ENCODE results near the gene VKORC1L1. TPM values are rescaled to one million over a fixed set of nuclear protein-coding genes. Genes with fewer than 3 reads are reported as not detected.
A peak's percentile ranks its signal among the peaks of the same experiment; 100 is the strongest.

The VKORC1L1 gene
- total and polyA plus RNA-seq, 9 of the 15 experiments (the other 6 are each of a cell fraction or from before 2014, with no cell fraction given), result 6.8 to 36.5 (median 19.3) TPM

DNA sequence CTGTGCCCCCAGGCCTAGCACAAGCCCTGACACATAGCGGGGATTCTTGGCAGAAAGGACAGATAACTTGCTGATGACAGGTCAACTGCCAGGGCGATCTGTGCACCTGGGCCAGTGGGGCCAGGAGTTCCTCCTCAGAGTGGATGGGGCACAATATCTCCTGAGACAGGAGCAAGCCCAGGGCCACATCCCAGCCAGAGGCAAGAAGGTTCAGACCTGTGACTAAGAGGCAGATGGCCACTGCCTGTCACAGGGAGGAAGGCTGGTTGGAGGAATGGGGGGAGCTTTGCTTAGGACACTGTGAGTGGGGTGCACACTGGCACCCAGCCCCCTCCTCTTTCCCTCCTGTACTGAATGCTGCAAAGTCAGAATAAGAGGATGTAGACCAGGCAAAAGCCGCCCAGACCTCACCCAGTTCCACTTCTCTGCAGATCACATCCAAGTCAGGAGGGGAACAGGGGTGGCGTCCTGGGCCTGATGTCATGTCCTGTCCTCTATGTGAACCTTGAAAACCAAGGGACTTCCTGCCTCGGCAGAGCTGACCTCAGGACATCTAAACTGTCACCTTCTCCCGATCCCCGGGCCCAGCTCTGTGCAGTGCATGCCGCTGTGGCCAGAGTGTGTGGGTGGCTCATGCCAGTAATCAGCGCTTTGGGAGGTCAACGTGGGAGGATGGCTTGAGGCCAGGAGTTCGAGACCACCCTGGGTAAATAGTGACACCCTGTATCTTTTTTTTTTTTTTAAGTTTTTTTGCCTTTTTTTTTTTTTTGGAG lies 107.8 kb downstream of the VKORC1L1 start (continued):
- TF ChIP-seq RBFOX2 (IDR thresholded peaks at IDR 0.05; ENCODE audit: low read depth, low read length) (no peak), CHD1 (IDR thresholded peaks at IDR 0.05; ENCODE audit: low read length) (no peak), ZBTB8A (IDR thresholded peaks at IDR 0.05; ENCODE audit: partially characterized antibody) (no peak), NR2C2 (CRISPR knock-in tag; IDR thresholded peaks at IDR 0.05) (no peak), NR2C2 (tag; IDR thresholded peaks at IDR 0.05) (no peak), HEY1 (CRISPR knock-in tag; IDR thresholded peaks at IDR 0.05; ENCODE audit: borderline replicate concordance) (no peak), ATF7 (IDR thresholded peaks at IDR 0.05) (peak; percentile 74), KDM1A (IDR thresholded peaks at IDR 0.05) (peak in 1 of 2 experiments; percentile 29; a peak in 1 of 4 replicates), SIX5 (IDR thresholded peaks at IDR 0.05; ENCODE audit: borderline replicate concordance in 1 of 2, insufficient read depth in 1 of 2, low read depth in 1 of 2, low read length in 2 of 2) (no peak), JUN (IDR thresholded peaks at IDR 0.05; ENCODE audit: borderline replicate concordance, low read depth, low read length) (no peak), JUN (CRISPR knock-in tag; IDR thresholded peaks at IDR 0.05; ENCODE audit: borderline replicate concordance) (no peak), MTF1 (CRISPR knock-in tag; IDR thresholded peaks at IDR 0.05; ENCODE audit: borderline replicate concordance) (no peak)
- TF ChIP-seq, protein P1, sequence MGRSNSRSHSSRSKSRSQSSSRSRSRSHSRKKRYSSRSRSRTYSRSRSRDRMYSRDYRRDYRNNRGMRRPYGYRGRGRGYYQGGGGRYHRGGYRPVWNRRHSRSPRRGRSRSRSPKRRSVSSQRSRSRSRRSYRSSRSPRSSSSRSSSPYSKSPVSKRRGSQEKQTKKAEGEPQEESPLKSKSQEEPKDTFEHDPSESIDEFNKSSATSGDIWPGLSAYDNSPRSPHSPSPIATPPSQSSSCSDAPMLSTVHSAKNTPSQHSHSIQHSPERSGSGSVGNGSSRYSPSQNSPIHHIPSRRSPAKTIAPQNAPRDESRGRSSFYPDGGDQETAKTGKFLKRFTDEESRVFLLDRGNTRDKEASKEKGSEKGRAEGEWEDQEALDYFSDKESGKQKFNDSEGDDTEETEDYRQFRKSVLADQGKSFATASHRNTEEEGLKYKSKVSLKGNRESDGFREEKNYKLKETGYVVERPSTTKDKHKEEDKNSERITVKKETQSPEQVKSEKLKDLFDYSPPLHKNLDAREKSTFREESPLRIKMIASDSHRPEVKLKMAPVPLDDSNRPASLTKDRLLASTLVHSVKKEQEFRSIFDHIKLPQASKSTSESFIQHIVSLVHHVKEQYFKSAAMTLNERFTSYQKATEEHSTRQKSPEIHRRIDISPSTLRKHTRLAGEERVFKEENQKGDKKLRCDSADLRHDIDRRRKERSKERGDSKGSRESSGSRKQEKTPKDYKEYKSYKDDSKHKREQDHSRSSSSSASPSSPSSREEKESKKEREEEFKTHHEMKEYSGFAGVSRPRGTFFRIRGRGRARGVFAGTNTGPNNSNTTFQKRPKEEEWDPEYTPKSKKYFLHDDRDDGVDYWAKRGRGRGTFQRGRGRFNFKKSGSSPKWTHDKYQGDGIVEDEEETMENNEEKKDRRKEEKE (IDR thresholded peaks at IDR 0.05; ENCODE audit: borderline replicate concordance in 1 of 2, control insufficient read depth in 1 of 2, low read depth in 2 of 2, low read length in 1 of 2), result no peak
- TF ChIP-seq, protein P2, sequence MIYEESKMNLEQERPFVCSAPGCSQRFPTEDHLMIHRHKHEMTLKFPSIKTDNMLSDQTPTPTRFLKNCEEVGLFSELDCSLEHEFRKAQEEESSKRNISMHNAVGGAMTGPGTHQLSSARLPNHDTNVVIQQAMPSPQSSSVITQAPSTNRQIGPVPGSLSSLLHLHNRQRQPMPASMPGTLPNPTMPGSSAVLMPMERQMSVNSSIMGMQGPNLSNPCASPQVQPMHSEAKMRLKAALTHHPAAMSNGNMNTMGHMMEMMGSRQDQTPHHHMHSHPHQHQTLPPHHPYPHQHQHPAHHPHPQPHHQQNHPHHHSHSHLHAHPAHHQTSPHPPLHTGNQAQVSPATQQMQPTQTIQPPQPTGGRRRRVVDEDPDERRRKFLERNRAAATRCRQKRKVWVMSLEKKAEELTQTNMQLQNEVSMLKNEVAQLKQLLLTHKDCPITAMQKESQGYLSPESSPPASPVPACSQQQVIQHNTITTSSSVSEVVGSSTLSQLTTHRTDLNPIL (CRISPR knock-in tag; IDR thresholded peaks at IDR 0.05), result no peak
